ENCODE data around the gene NRBF2.
"Not testable (repeated sequence)": the region's sequence is repeated elsewhere in the genome, so short reads cannot be mapped to it uniquely, and the experiment has no call there.

DNA sequence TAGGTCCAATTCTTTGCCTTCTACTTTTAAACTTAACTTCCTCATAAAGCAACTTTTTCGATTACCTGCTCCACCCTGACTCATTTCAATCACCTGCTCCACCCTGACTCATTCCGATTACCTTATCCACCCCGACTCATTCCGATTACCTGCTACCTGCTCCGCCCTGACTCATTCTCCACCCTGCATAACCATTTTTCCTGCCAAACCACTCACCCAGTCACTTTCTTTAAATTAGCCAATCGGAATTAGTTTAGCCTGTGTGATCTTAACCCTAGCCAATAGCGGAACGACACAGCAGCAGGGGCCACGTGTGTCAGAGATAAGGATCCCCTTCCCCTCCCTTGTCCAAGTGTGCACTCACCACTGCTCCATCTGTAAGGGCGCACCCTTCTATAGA lies 32.0 kb upstream of the NRBF2 start:
- TF ChIP-seq POLR2A (IDR thresholded peaks at IDR 0.05), result not testable (repeated sequence)
- TF ChIP-seq, protein P1, sequence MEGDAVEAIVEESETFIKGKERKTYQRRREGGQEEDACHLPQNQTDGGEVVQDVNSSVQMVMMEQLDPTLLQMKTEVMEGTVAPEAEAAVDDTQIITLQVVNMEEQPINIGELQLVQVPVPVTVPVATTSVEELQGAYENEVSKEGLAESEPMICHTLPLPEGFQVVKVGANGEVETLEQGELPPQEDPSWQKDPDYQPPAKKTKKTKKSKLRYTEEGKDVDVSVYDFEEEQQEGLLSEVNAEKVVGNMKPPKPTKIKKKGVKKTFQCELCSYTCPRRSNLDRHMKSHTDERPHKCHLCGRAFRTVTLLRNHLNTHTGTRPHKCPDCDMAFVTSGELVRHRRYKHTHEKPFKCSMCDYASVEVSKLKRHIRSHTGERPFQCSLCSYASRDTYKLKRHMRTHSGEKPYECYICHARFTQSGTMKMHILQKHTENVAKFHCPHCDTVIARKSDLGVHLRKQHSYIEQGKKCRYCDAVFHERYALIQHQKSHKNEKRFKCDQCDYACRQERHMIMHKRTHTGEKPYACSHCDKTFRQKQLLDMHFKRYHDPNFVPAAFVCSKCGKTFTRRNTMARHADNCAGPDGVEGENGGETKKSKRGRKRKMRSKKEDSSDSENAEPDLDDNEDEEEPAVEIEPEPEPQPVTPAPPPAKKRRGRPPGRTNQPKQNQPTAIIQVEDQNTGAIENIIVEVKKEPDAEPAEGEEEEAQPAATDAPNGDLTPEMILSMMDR (IDR thresholded peaks at IDR 0.05), result not testable (repeated sequence)
